CD4-positive, alpha-beta memory T cell (primary cell): ENCODE data around the gene TAOK3. TPM values are rescaled to one million over a fixed set of nuclear protein-coding genes. Genes with fewer than 3 reads are reported as not detected.
A peak's percentile ranks its signal among the peaks of the same experiment; 100 is the strongest.

Source experiments
- CTCF ChIA-PET: fragments of 350-600 bp; sonication (Branson Sonifier 250); formaldehyde crosslinking; loops from one replicate; lab custom pipeline; 2021; ENCODE audit warnings: inconsistent platforms; ENCODE audit not compliant: partially characterized antibody; lab: Charles Lee
- POLR2A ChIA-PET: fragments of 350-600 bp; sonication (Branson Sonifier 250); formaldehyde crosslinking; loops from one replicate; lab custom pipeline; 2021; ENCODE audit not compliant: partially characterized antibody; lab: Charles Lee
- DNase-seq, 5 donors: peaks; one replicate each; pipeline versions ENCODE4 v3.0.0 to v3.0.0-alpha.2; 2020 to 2022; ENCODE audit warnings: mixed read lengths in 1 of 5
- H3K27ac ChIP-seq: one replicate; pipeline ENCODE4 v1.7.0; 2013; ENCODE audit warnings: low read depth, low read length
- H3K27me3 ChIP-seq: 2 replicates; pipeline ENCODE4 v1.7.0; 2013; ENCODE audit warnings: mild to moderate bottlenecking, low read length, moderate library complexity; ENCODE audit not compliant: insufficient read depth
- H3K36me3 ChIP-seq: 2 replicates; pipeline ENCODE4 v1.7.0; 2013; ENCODE audit warnings: mild to moderate bottlenecking, low read length, moderate library complexity; ENCODE audit not compliant: insufficient read depth
- H3K4me1 ChIP-seq: 2 replicates; pipeline ENCODE4 v1.7.0; 2013; ENCODE audit warnings: mild to moderate bottlenecking, low read length, moderate library complexity; ENCODE audit not compliant: insufficient read depth
- H3K4me3 ChIP-seq, 2 donors: one replicate each; pipeline ENCODE4 v1.7.0; 2013; ENCODE audit warnings: low read length in 2 of 2, mild to moderate bottlenecking in 1 of 2
- H3K9me3 ChIP-seq, 2 donors: one replicate each; pipeline ENCODE4 v1.7.0; 2013; ENCODE audit warnings: low read length in 2 of 2, control low read depth in 1 of 2; ENCODE audit not compliant: control insufficient read depth in 1 of 2
- H3K27ac Mint-ChIP-seq, 7 donors: one replicate each; pipeline ENCODE4 v1.8.0; 2020 to 2021; ENCODE audit warnings: mixed read lengths in 7 of 7, mild to moderate bottlenecking in 6 of 7, inconsistent platforms in 3 of 7, moderate library complexity in 3 of 7
- H3K27me3 Mint-ChIP-seq, 2 donors: one replicate each; pipeline ENCODE4 v1.8.0; 2020 to 2021; ENCODE audit warnings: mixed read lengths in 2 of 2
- H3K36me3 Mint-ChIP-seq, 2 donors: one replicate each; pipeline ENCODE4 v1.8.0; 2020 to 2021; ENCODE audit warnings: mixed read lengths in 2 of 2, inconsistent platforms in 1 of 2, mild to moderate bottlenecking in 1 of 2
- H3K4me1 Mint-ChIP-seq, 4 donors: one replicate each; pipeline ENCODE4 v1.8.0; 2020 to 2021; ENCODE audit warnings: mixed read lengths in 4 of 4, mild to moderate bottlenecking in 1 of 4
- H3K4me3 Mint-ChIP-seq, 8 donors: one replicate each; pipeline ENCODE4 v1.8.0; 2020 to 2021; ENCODE audit warnings: mixed read lengths in 8 of 8, mild to moderate bottlenecking in 7 of 8, moderate library complexity in 6 of 8, inconsistent platforms in 3 of 8
- H3K9me3 Mint-ChIP-seq, 8 donors: one replicate each; pipeline ENCODE4 v1.8.0; 2020 to 2021; ENCODE audit warnings: mixed read lengths in 8 of 8, mild to moderate bottlenecking in 5 of 8, inconsistent platforms in 3 of 8, moderate library complexity in 1 of 8
- intact Hi-C: fragments of 100-400 bp; cut with micrococcal nuclease; formaldehyde crosslinking; loops from one replicate; pipeline ENCODE4 v1.15.1; 2023
- polyA plus RNA-seq, 2 donors: library from polyadenylated mRNA; unstranded; fragments of 300-500 nt; fragmentation: Illumina TruSeq; gene quantifications; one replicate each; pipeline ENCODE4 v1.2.3, GENCODE V29; 2021
- total RNA-seq, 2 experiments: library from RNA; stranded (reverse); gene quantifications; one replicate each; pipeline ENCODE4 v1.2.3, GENCODE V29; 2021

TAOK3 gene
- total and polyA plus RNA-seq, 4 experiments from 2014 or later: 47.9 to 141 (median 75.4) TPM

- no peaks in the 10 kb centered on the region for H3K9me3 Mint-ChIP-seq
- H3K36me3 Mint-ChIP-seq: no peaks in the 10 kb centered on the region
- POLR2A ChIA-PET: interaction anchor here (2.5 kb wide), 1 partner anchor 15 kb away, joined by 14 read pairs; the partner anchor contains the start of gene PEBP1
- intact Hi-C loops: no loop called here
- peaks cover 6 to 17% (median 11%) of the 10 kb centered on the region in 4 donors for H3K4me1 Mint-ChIP-seq
- Histone ChIP-seq H3K9me3 (no peaks in the 10 kb centered on the region), H3K4me1 (peaks cover 10% of the 10 kb centered on the region), H3K4me3 (no peak overlapping the region), H3K27ac (no peak overlapping the region), H3K36me3 (no peaks in the 10 kb centered on the region), H3K27me3 (no peaks in the 10 kb centered on the region)
- H3K4me3 Mint-ChIP-seq: no peak overlapping the region
- CTCF ChIA-PET: interaction anchor here (0.7 to 4.2 kb wide), 10 partner anchors 9 to 255 kb away, joined by 3 to 59 read pairs (median 6); partner anchors contain the start of genes PEBP1 and SUDS3
- no peaks in the 10 kb centered on the region for H3K27me3 Mint-ChIP-seq
- DNase-seq: no peak
- H3K27ac Mint-ChIP-seq: peak overlapping the region in 1 of 7 donors; percentile 55
Observed at GRCh38 chr12:118122264-118122663, 250.4 kb downstream of the TAOK3 start.

- peak; percentile 47 to 68 (median 59) for DNase-seq
- Mint-ChIP-seq H3K4me1 (peaks cover 6 to 17% (median 11%) of the 10 kb centered on the region in 4 donors), H3K36me3 (no peaks in the 10 kb centered on the region), H3K27ac (peak overlapping the region; percentile 76 to 96 (median 86)), H3K4me3 (peak overlapping the region in 6 of 8 donors; percentile 5 to 70 (median 20)), H3K27me3 (no peaks in the 10 kb centered on the region), H3K9me3 (no peaks in the 10 kb centered on the region)
- Histone ChIP-seq H3K27me3 (no peaks in the 10 kb centered on the region), H3K9me3 (no peaks in the 10 kb centered on the region), H3K27ac (peak overlapping the region; percentile 47), H3K4me1 (peaks cover 10% of the 10 kb centered on the region), H3K4me3 (no peak overlapping the region), H3K36me3 (no peaks in the 10 kb centered on the region)
- intact Hi-C loops: loop anchor here (1.0 kb wide), 2 partner anchors 16 to 256 kb away; partner anchors contain the start of genes PEBP1 and SUDS3
- CTCF ChIA-PET: interaction anchor here (0.7 to 4.2 kb wide), 34 partner anchors 8 to 1425 kb away, joined by 3 to 59 read pairs (median 4); partner anchors contain the start of genes PEBP1, SUDS3 and TAOK3
- POLR2A ChIA-PET: interaction anchor here (0.8 to 2.7 kb wide), 4 partner anchors 16 to 255 kb away, joined by 3 to 17 read pairs (median 9); partner anchors contain the start of genes PEBP1, SUDS3 and TAOK3
Observed at GRCh38 chr12:118120579-118121363, 251.9 kb downstream of the TAOK3 start.

GRCh38 chr12:118119449-118119879, 253.2 kb downstream of the TAOK3 start:
- POLR2A ChIA-PET: interaction anchor here (2.7 kb wide), 1 partner anchor 257 kb away, joined by 17 read pairs; the partner anchor contains the start of gene SUDS3
- no peak overlapping the region for H3K27ac Mint-ChIP-seq
- Histone ChIP-seq H3K9me3 (no peaks in the 10 kb centered on the region), H3K4me1 (peaks cover 10% of the 10 kb centered on the region), H3K4me3 (no peak overlapping the region), H3K36me3 (no peaks in the 10 kb centered on the region), H3K27ac (no peak overlapping the region), H3K27me3 (no peaks in the 10 kb centered on the region)
- H3K9me3 Mint-ChIP-seq: no peaks in the 10 kb centered on the region
- peaks cover 6 to 17% (median 11%) of the 10 kb centered on the region in 4 donors for H3K4me1 Mint-ChIP-seq
- intact Hi-C loops: no loop called here
- no peaks in the 10 kb centered on the region for H3K27me3 Mint-ChIP-seq
- no peaks in the 10 kb centered on the region for H3K36me3 Mint-ChIP-seq
- CTCF ChIA-PET: interaction anchor here (0.9 to 4.2 kb wide), 5 partner anchors 18 to 257 kb away, joined by 3 to 59 read pairs (median 5); partner anchors contain the start of genes PEBP1 and SUDS3
- no peak for DNase-seq
- H3K4me3 Mint-ChIP-seq: no peak overlapping the region

GRCh38 chr12:118109088-118109487, 263.6 kb downstream of the TAOK3 start:
- peaks cover 5% of the 10 kb centered on the region for H3K4me1 ChIP-seq
- intact Hi-C loops: no loop called here
- CTCF ChIA-PET: interaction anchor here (1.4 kb wide), 1 partner anchor 12 kb away, joined by 5 read pairs; no protein-coding TSS in a partner anchor
- H3K9me3 ChIP-seq: no peaks in the 10 kb centered on the region
- H3K36me3 ChIP-seq: no peaks in the 10 kb centered on the region
- DNase-seq: no peak
- Mint-ChIP-seq H3K9me3 (no peaks in the 10 kb centered on the region), H3K27me3 (peaks cover 0 to 3% of the 10 kb centered on the region in 2 donors), H3K4me3 (no peak overlapping the region), H3K36me3 (no peaks in the 10 kb centered on the region), H3K4me1 (peaks cover 3 to 5% (median 4%) of the 10 kb centered on the region in 4 donors), H3K27ac (no peak overlapping the region)
- POLR2A ChIA-PET: no interaction called here
- H3K27ac ChIP-seq: no peak overlapping the region
- no peak overlapping the region for H3K4me3 ChIP-seq
- no peaks in the 10 kb centered on the region for H3K27me3 ChIP-seq

GRCh38 chr12:118107694-118108093, 265.0 kb downstream of the TAOK3 start:
- DNase-seq: no peak
- CTCF ChIA-PET: no interaction called here
- Histone ChIP-seq H3K4me1 (peaks cover 5% of the 10 kb centered on the region), H3K27ac (no peak overlapping the region), H3K9me3 (no peaks in the 10 kb centered on the region), H3K27me3 (no peaks in the 10 kb centered on the region), H3K36me3 (no peaks in the 10 kb centered on the region), H3K4me3 (no peak overlapping the region)
- Mint-ChIP-seq H3K9me3 (no peaks in the 10 kb centered on the region), H3K27ac (no peak overlapping the region), H3K4me3 (no peak overlapping the region), H3K4me1 (peaks cover 7 to 10% (median 9%) of the 10 kb centered on the region in 4 donors), H3K36me3 (peaks cover 0 to 2% of the 10 kb centered on the region in 2 donors), H3K27me3 (peaks cover 3 to 7% of the 10 kb centered on the region in 2 donors)
- intact Hi-C loops: no loop called here
- POLR2A ChIA-PET: no interaction called here

- intact Hi-C loops: no loop called here
- Mint-ChIP-seq H3K9me3 (no peaks in the 10 kb centered on the region), H3K27me3 (peaks cover 3 to 10% of the 10 kb centered on the region in 2 donors), H3K36me3 (peaks cover 0 to 2% of the 10 kb centered on the region in 2 donors), H3K4me3 (no peak overlapping the region), H3K4me1 (peaks cover 7 to 13% (median 10%) of the 10 kb centered on the region in 4 donors), H3K27ac (no peak overlapping the region)
- Histone ChIP-seq H3K4me1 (peaks cover 5% of the 10 kb centered on the region), H3K27ac (no peak overlapping the region), H3K4me3 (no peak overlapping the region), H3K36me3 (no peaks in the 10 kb centered on the region), H3K9me3 (no peaks in the 10 kb centered on the region), H3K27me3 (no peaks in the 10 kb centered on the region)
- CTCF ChIA-PET: no interaction called here
- POLR2A ChIA-PET: no interaction called here
- no peak for DNase-seq
Observed at GRCh38 chr12:118107011-118107410, 265.7 kb downstream of the TAOK3 start.
